T-helper 2 cell (primary cell): ENCODE data around the gene TBCD.
A peak's percentile ranks its signal among the peaks of the same experiment; 100 is the strongest.
"Not testable (repeated sequence)": the region's sequence is repeated elsewhere in the genome, so short reads cannot be mapped to it uniquely, and the experiment has no call there.

ENCODE experiments used
- DNase-seq, 5 experiments: peaks; one replicate each; pipeline versions ENCODE4 v3.0.0 to v3.0.0-alpha.2; 2012 to 2022

The TBCD gene

DNA sequence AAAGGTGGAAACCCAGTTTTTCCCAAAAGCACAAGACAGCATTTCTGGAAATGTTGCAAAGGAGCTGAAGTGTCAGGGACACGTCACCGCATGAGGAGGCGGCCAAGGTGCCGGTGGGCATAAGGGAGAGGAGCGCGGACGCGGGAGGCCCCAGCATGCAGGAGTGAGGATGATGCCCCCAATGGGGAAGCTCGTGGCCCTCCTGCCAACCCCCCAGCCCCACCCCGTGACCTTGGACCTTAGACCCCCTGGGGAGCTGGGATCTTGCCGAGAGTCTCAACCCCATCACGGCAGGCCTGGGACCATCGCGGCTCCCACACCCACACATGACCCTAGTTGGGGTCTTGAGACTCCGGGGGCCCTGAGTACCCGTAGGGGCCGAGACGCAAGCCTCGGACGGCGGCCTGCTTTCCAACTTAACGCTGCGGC is 208.1 kb downstream of the TBCD start:
- no peak for DNase-seq

- DNase-seq = no peak
These were observed 208.8 kb downstream of the TBCD start for GRCh38 chr17:82960419-82961271.

- DNase-seq = no peak
These were observed 209.7 kb downstream of the TBCD start for GRCh38 chr17:82961366-82962162.

DNA sequence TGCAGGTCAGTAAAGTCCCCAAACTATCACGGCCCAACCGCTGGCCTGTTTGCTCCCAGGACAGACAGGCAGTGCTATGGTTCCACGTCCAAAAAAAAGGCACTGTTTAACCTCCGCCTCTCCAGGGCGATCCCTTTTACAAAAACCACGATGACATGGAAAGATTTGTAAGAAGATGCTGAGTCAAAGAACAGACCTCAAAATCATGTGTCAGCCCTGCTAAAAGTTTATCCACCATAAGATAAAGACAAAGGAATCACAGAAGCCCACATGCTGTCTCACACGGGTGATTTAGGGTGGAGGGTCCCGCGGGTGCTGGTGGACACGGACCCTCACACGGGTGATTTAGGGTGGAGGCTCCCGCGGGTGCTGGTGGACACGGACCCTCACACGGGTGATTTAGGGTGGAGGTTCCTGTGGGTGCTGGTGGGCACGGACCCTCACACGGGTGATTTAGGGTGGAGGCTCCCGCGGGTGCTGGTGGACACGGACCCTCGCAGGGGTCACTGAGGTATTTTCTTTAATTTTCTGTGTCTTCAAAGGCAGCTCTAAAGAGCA is 210.4 kb downstream of the TBCD start:
- no peak for DNase-seq

DNA sequence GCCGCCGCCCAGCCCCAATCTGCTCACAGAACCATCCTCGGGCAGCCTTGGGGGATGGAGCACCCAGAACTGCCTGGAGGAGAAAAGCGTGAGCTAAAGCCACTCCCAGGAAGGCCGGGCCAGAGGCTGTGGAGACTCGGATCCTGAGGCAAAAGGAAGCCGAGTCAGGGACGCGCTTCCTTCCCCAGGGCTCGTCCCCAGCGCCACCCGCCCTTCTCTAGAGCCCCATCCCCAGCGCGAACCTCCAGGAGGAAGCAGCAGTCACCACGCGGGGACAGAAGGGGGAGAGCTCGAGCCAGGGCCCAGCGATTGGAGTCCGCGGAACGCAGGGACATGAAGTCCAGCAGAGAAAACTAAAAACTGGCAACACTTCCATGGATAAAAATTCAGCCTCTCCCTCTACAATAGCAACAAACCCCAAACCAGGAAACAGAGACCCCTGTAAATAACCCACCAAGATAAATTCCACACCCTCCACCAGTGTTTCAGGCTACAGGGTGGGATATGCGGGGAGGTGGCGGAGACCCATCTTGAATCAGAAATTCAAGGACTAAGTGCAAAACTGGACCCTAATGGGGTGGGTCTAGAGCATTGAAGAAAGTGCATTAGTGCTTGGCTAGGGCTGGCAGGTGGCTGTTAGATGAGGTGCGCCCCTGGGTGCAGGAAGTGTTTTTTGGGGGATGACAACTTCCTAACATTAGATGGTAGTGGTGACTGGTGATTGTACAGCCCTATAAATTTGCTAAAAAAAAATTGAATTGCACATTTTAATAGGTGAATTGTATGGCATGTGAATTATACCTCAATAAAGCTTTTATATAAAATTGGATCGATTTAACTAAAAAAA is 211.5 kb downstream of the TBCD start:
- DNase-seq = peak in 1 of 5 experiments; percentile 37

DNA sequence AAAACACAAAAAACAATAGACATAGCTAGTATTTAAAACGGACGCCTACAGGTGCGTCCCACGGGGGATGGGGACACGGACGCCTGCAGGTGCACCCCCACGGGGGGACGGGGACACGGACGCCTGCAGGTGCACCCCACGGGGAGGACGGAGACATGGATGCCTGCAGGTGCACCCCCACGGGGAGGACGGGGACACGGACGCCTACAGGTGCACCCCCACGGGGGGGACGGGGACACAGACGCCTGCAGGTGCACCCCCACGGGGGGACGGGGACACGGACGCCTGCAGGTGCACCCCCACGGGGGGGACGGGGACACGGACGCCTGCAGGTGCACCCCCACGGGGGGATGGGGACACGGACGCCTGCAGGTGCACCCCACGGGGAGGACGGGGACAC is 212.6 kb downstream of the TBCD start:
- not testable (repeated sequence) for DNase-seq

- DNase-seq = no peak
These were observed 213.0 kb downstream of the TBCD start for GRCh38 chr17:82964851-82965341.

DNA sequence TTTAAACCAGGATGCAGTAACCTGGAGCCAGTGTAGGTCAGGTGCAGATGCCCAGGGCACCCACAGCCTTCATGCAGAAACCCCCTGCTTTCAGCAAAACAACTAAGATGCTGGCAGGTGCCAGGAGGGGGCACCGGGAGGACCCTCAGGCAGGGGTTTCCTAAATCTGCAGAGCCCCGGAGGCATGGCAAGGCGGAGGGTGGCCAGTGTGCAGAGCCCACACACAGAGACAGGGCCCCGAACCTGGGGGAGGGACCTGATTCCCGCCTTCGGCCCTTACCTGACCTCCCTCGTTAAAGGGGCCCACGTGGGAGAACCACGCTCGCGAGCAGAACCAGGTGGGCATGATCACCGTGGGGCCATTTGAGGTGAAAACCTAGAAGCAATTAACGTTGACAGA is 213.5 kb downstream of the TBCD start:
- no peak for DNase-seq

DNA sequence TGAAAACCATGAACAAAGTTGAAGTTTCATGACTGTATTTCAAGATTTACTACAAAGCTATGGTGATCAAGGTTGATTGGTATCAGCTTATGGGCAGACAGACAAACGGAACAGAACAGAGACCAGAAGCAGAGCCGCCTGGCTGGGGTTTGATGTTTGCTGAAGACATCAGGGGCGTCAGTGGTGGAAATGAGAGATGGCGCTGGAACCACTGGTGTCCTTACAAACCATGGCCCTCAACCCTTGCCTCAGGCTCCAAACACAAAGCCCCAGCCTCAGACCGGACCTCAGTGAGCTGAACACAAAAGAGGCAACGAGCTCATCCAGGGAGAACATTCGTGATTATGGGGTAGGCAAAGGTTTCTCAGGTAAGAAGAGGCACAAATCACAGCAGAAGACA is 214.6 kb downstream of the TBCD start:
- no peak for DNase-seq

- no peak for DNase-seq
These were observed 215.6 kb downstream of the TBCD start for GRCh38 chr17:82967268-82968032.

DNA sequence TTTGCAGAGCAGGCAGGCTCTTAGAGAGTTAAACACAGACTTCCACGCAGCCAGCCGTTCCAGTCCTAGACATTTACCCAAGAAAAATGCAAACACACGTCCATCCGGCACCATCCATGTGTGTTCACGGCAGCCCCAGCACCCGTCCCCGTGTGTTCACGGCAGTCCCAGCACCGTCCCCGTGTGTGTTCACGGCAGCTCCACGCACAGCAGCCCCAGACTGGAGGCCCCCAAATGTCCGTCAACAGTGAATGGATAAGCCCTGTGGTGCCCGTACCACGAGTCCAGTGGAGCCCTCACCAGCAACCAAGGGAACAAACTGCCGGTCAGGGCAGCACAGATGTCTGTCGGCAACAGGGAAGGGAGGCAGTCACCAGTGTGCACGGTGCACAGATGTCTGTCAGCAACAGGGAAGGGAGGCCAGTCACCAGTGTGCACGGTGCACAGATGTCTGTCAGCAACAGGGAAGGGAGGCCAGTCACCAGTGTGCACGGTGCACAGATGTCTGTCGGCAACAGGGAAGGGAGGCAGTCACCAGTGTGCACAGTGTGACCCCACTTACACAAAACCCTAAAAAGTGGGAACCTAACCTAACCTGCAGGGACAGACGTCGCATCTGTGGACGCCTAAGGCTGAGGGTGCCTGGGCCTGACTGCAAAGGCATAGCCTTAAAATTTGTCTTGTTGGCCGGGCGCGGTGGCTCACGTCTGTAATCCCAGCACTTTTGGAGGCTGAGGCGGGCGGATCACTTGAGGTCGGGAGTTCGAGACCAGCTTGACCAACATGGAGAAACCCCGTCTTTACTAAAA is 216.4 kb downstream of the TBCD start:
- not testable (repeated sequence) for DNase-seq

DNA sequence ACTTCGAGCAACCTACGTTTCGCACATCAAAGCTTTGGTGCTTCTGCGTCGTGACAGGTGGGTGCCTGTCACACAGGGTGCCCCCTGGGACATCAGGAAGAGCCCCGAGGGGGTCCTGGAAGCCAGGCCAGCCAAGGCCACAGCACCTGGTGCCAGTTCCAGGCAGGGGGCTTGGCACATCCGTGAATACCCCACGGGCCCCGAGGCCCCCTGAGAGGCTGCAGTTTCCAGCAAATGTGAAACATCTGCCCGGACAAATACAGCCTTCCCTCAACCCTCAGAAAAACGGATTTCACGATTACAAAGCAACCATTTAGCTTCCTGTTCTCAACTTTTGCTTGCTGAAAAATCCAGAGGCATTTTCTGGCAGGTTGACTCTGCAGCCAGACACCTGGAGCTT is 218.2 kb downstream of the TBCD start:
- DNase-seq = no peak

- DNase-seq = no peak
These were observed 219.1 kb downstream of the TBCD start for GRCh38 chr17:82970818-82971590.

- DNase-seq = peak in 1 of 5 experiments; percentile 30
These were observed 221.0 kb downstream of the TBCD start for GRCh38 chr17:82972836-82973372.

GRCh38 chr17:82973456-82974135 is 221.7 kb downstream of the TBCD start:
- DNase-seq = no peak

- no peak for DNase-seq
These were observed 222.5 kb downstream of the TBCD start for GRCh38 chr17:82974136-82974952.

GRCh38 chr17:82976982-82977488 is 225.2 kb downstream of the TBCD start:
- no peak for DNase-seq

GRCh38 chr17:82977606-82978005 is 225.7 kb downstream of the TBCD start:
- no peak for DNase-seq
